HCT116 (cell line): Measurements from ENCODE around the gene OR8H2. TPM values are rescaled to one million over a fixed set of nuclear protein-coding genes. Genes with fewer than 3 reads are reported as not detected.

Experiments used
- total RNA-seq: library from RNA; stranded (reverse); gene quantifications from one replicate; pipeline ENCODE4 v1.2.1, GENCODE V29; 2021; ENCODE audit not compliant: unreplicated experiment

OR8H2 gene
- total RNA-seq, 1 experiment from 2014 or later = not detected

Other genes with a start within 250 kb of the OR8H2 start
- not detected for gene TRIM51, start 220.4 kb upstream of the OR8H2 start, total RNA-seq
- not detected for gene OR5W2, start 189.1 kb upstream of the OR8H2 start, total RNA-seq
- gene OR5I1, start 167.3 kb upstream of the OR8H2 start, total RNA-seq = not detected
- gene OR10AG1, start 133.7 kb upstream of the OR8H2 start, total RNA-seq = not detected
- not detected for gene OR5F1, start 109.1 kb upstream of the OR8H2 start, total RNA-seq
- gene OR5AS1, start 76.0 kb upstream of the OR8H2 start, total RNA-seq = not detected
- gene OR8I2, start 10.4 kb upstream of the OR8H2 start, total RNA-seq = not detected
- not detected for gene OR8H3, start 18.7 kb downstream of the OR8H2 start, total RNA-seq
- gene OR8J3, start 36.5 kb downstream of the OR8H2 start, total RNA-seq = not detected
- gene OR8K5, start 56.6 kb downstream of the OR8H2 start, total RNA-seq = not detected
- gene OR5J2, start 72.9 kb downstream of the OR8H2 start, total RNA-seq = not detected
- gene OR5T2, start 130.6 kb downstream of the OR8H2 start, total RNA-seq = not detected
- gene OR5T3, start 148.6 kb downstream of the OR8H2 start, total RNA-seq = not detected
- gene OR5T1, start 170.5 kb downstream of the OR8H2 start, total RNA-seq = not detected
- gene OR8H1, start 188.6 kb downstream of the OR8H2 start, total RNA-seq = not detected
- gene OR8K3, start 211.5 kb downstream of the OR8H2 start, total RNA-seq = not detected
- not detected for gene OR8K1, start 242.4 kb downstream of the OR8H2 start, total RNA-seq